GM18507 (cell line): ENCODE measurements around the gene MTMR12.

Experiments
- DNase-seq: peaks from one replicate; pipeline ENCODE4 v3.0.0; 2011; ENCODE audit warnings: low read depth; ENCODE audit not compliant: insufficient read length; ENCODE audit errors: extremely low spot score
- FAIRE-seq: peaks from 2 replicates; lab custom pipeline; 2011; peaks lifted over from hg19 to GRCh38; lab: Jason Lieb, UNC

Gene MTMR12

DNA sequence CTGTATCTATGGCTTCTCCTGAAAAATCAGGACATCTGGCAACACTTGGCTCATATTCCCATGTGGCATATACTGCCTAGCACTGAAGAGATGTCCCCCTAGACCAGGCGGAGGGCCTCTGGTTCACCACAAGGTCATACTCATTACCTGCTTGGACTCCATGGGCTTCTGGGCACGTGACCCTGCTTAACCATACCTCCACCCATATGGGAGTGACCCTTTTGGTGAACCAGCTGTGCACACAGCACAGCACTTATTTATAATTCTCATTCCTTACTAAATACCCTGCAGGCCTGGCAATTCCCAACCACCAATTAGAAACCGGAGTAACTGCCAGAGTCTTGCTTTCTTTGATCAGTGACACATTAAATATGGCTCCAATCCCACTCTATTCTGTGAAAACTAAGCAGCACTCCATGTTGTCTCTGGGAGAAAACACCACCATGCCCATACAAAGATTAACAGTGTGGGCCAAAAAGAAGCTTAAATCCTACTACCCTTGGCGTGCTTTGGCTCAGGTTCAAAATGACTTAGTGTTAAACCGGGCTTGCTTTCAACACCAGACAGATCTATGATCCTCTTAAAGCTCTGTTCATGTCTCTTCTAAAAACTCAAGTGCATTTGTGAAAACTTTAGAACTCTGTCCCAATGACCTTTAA, 57.7 kb downstream of the MTMR12 start:
- FAIRE-seq: no peak
- DNase-seq: no peak

DNA sequence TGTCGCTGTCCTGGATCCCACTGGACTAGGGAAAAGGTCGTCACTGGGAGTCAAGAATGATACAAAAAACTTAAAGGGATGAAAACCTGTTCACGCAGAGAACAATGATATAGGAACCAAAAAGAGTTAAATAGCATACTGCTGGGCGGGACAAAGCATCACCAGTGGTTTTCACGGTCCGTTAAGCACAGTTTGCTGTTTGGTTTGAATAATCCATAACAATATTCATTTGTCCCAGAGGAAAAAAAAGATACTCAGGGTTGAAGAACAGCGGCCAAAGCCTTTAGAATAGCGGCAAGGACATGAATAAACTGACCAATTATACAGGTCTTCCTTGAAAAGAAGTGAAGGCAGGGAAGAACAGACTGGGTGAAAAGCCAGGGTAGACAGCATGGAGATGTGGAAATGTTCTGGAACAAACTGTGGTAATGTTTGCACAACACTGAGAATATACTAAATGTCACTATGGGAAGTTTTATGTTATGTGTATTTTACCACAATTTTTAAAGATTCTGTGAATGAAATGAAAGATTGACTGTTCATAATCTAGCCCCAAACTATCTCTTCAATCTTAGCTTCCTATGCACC, 60.8 kb downstream of the MTMR12 start:
- DNase-seq: no peak
- FAIRE-seq: no peak

DNA sequence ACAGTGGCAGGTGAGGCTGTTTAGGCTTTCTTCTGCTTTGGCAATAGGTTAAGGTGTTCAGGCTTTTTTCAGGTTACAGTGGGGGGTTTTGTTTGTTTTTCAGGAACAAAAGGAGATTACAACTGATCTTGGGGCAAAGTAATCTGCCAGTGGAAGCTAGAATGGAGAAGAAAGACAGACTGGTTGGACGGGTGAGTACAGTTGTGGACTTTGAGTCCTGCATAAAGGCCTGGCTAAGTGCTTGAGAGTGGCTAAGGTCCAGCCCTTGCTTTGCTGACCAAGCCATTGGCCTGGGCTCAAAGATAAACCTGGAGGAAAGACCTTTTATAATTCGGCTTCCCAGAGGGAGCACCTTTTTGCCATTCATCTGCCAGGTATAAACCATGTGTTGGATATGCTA, 63.1 kb downstream of the MTMR12 start:
- DNase-seq: no peak
- no peak for FAIRE-seq

DNA sequence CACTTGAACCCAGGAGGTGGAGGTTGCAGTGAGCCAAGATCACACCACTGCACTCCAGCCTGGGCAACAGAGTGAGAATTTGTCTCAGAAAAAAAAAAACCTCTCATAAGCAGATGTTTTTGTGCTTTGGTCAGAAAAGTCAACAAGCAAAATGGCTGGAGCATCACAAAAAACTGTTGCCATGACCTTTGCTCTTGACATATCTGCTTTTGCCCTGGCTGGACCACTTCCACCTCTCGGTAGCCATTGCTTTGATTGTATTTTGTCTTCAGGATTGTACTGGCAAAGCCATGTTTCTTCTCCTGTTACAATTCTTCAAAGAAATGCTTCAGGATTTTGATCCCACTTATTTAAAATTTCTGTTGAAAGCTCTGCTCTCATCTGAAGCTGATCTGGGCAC, 67.0 kb downstream of the MTMR12 start:
- DNase-seq: no peak
- no peak for FAIRE-seq

DNA sequence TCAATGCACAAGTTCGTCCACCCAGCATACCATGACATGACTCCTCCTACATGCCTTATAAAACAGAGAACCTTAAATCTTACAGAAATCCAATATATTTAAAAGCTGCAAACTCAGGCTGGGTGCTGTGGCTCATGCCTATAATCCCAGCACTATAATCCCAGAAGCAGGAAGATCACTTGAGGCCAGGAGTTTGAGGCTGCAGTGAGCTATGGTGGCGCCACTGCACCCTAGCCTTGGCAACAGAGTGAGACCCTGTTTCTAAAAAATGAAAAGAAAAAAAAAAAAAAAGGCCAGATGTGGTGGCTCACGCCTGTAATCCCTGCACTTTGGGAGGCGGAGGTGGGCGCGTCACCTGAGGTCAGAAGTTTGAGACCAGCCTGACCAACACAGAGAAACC, 68.7 kb downstream of the MTMR12 start:
- DNase-seq: no peak
- FAIRE-seq: no peak

DNA sequence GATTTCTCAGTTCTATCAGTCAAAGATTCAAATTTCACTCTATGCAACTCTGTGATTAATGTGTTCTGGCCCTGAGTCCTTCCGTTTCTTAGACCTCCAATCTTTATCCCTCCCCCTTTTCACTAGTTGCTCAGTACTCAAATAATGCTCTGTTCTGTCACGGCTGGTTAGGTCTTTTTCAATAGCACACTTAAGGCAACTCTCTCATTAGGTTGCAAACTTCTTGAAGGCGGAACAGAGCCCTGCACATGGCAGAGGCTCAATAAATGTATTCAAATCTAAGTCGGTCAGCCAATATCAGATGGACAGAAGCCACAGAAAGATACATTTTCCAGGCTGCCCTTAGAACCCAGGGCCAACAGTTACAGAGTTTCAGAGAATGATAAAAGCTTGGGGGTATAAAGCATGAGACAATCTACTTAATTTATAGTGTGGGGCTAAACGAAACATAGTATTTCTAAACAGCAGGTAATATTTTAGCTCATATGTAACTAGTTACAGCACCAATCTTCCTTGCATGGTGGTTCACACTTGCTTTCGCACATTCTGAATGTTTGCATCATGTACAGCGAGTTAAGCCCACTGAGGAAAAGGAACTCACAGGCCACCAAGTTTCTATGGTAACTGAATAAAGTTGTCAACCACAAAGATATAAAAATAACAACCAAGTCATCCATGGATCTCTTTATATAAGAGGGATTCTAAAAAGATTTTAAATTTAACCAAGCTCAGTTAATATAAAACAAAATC, 71.5 kb downstream of the MTMR12 start:
- DNase-seq: no peak

DNA sequence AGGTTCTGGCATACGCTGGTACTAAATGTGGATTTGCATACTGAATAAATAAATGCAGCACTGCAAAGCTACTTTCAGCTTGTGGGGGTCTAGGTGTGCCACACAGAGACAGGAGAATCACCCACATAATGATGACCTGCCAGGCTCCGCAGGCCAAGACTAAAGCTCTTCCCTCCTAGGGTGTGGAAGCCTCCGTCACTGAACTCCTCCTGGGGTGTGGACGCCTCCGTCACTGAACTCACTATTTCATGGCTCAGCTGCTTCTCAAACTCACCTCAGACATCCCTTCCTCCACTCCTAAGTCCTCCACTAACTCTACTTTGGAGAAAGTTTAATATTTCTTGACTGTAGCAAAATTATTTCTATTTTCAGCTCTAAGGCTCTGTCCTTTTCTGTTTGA, 73.4 kb downstream of the MTMR12 start:
- FAIRE-seq: no peak
- DNase-seq: no peak

More for the DNA sequence above, 71.5 kb downstream of the MTMR12 start:
- peak; percentile 47 for FAIRE-seq

DNA sequence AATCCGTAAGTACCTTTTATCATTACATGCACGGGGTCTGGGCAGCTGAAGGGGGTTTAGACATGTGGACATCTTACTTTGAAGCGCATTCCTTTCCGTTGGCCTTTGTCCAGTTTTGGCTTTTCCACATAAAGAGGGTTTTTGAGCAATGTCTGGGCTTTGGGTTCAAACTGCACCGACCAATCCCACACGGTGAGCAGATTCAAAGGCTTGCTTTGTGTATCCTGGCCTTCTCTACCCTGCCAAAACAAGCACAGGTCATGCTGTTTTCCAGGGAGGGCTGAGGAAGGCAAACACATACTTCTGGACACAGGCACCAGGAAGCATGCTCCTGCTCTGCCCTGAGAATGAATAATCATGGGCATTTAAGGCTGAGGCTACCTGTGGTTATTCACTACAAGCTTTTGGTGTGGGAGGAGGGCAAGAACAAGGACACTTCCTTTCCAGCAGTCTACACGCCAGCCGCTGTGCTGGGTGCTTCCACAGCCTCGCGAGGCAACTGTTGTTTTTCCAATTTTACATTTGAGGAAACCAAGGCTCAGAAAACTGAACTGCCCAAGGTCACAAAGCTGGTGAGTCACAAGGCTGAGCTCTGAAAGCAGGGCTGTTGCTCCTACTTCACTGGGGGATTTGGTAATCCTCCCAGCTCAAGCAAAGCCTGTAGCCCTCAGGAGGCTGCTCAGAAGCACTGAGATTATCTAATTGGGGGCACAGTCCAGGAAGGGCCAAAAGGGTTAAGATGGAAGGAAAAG, 78.9 kb downstream of the MTMR12 start:
- FAIRE-seq: no peak
- DNase-seq: no peak

DNA sequence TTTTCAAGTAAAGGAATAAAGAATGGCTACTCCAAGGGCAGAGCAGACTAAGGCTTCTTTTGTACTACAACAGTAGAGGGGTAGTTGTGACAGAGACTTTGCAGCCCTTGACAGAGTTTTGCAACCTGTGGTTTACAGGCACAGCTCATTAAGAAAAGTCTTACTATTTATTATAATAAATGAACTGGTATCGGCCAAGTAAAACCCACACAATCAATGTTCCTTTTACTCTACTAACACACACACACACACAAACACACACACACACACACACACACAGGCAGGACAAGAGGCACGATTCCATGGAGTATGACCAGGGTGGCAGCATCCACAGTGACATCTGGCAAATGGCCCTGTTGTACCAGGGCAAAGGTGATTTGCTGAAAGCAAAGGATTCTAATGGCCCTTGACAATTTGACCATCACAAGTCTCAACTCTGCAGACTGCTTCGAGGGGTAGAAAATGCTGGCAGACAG, 79.5 kb downstream of the MTMR12 start:
- no peak for DNase-seq
- no peak for FAIRE-seq

DNA sequence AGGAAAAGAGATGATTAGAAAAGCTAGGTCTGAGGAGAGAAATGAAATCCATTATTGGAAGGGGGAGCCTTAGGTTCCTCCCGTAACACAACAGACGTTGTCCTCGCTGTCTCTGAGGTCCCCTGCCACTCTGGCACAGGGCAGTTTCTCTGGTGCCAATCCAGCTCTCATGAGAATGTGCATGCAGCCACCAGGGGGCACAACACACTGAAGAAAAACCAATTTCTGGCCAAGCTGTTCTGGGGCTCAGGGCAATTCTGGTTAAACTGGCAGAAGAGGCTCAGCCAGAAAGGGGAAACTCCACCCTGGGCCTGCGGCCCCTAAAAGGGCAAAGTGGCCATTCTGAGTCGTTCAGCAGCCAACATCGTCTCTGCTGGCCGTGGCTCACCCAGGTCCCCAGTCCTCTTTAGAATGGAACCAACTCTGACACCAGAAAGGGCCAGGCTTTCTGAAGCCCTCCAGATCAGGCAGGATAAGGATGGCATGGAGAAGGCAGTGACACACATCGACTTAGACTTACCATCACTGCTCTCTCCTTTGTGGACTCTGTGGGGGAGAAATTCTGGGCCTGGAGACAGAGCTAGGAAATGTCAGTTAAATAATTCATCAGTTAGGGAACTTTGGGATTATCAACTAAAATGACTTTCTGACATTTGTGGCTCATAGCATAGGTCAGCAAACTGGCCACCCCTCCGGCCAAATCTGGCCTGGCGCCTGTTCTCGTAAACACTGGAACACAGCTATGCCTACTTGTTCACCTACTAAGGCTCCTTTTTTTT, 80.1 kb downstream of the MTMR12 start:
- peak; percentile 54 for DNase-seq
- FAIRE-seq: peak; percentile 73

DNA sequence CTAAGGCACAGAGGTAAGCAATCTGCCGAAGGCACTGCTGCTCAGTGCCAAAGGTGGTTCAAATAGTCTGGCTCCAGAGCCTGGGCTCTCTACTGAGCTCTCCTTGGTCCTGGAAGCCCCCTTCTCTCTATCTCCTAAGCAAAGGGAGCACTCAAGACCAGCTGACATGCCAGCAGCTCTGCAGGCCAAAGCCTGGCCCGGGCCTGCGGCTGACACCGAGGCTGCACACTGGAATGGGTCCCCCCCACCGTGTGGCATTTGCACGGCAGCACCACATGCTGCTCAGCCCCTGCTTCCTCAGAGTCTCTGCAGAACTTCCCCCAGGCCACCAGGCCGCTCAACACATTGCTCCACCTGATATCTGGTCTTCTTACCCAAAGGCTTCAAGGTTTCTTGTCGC, 80.8 kb downstream of the MTMR12 start:
- no peak for FAIRE-seq
- no peak for DNase-seq

DNA sequence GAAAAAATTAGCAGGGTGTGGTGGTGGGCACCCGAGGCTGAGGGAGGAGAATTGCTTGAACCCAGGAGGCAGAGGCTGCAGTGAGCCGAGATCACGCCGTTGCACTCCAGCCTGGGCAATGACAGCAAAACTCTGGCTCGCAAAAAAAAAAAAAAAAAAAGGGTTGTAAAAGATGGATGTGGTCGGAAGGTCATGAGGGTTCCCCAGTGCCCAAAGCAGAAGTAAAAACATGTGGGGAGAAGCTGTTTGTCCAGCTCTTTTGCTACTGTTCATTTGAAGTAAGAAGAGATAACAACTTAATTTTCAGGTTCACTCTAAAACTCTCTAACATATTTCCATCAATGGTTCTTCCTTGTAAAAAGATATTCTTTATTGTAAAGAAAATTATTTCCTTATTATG, 81.5 kb downstream of the MTMR12 start:
- DNase-seq (no peak), FAIRE-seq (no peak)

DNA sequence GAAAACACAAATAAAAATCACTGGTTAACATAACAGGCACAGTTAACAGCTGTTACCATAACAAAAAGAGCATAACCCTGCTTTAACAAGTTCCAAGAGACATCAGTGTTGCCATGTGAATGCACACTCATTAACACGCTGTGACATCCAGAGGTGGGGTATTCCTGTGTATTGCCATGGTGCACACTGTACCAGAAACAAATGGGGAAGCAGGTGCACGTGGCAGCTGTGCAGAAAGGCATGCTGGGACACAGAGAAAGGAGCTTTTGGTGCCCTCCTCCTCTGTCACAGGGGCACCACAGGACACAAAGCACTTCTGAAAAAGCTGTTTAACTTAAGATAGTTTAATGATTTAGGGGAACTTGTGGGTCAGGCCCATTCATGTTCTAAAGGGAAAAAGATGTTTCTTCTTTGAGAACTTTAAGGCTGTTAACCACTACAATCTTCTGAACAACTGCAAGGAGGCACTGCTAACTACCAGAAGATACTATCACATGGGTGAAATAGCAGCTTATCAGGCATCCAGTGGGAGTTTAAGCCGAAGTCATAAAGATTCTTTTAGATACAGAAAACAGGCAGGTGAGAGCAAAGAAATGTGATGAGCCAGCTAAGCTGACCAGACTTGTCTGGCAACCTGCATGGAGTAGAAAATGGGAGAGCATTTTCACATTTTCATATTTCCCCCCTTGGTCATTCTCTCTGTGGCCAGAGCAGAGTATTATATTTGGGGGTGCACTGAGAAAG, 82.2 kb downstream of the MTMR12 start:
- DNase-seq (no peak), FAIRE-seq (no peak)

DNA sequence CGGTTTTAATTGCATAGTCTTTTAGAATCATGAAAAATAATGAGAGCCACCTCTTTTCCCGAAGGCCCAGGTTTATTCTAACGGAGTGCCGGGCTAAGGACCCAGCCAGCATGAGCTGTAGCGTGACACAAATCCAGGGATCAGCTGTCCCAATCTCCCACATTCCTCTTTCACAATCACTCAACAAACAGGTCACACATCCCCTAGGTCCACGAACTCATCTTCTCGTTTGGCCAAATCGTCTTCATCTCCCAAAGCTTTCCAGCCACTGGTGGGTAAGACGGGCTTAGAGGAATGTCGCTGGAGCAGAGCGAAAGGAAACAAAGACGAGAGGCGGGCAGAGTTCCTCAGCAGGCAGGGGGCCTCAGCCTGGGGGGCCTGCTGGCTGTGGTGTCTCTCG, 83.2 kb downstream of the MTMR12 start:
- FAIRE-seq (no peak), DNase-seq (no peak)

DNA sequence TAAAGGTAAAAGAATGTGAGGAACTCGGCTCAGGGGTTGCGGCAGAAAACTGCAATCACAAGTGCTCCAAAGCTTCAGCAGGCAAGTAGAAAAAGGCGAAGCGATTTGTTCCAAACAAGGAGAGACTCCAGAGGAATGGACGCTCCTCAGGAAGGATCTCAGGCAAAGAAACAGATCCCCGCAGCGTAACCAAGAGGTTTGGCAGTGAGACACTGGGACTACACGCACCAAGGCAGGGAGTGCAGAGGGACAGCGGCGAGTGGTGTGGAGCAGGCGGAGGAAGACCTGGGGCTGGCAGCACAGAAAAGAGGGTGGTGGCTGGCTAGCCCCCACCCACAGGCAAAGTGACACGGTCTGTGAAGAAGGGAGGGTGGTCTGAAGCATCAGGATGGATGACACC, 83.9 kb downstream of the MTMR12 start:
- FAIRE-seq: no peak

DNA sequence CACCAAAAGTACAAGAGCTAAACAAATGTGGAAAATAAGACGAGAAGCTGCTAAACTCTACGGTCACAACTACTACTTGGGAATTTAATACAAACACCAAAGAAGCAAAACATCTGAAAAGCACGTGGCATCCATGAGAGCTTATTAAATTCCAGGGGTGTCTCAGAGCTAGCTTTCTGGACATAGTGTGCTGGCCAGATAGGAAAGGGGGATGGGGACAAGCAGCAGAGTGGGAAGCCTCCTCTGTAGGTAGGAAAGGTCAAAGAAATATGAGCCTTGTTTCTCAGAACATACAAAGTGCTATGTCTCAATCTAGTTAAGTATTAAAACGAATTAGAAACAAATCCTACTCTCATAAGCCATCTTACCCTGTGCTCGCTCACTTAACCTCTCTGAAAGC, 87.3 kb downstream of the MTMR12 start:
- no peak for DNase-seq
- FAIRE-seq: no peak

More for the DNA sequence above, 83.9 kb downstream of the MTMR12 start:
- no peak for DNase-seq

DNA sequence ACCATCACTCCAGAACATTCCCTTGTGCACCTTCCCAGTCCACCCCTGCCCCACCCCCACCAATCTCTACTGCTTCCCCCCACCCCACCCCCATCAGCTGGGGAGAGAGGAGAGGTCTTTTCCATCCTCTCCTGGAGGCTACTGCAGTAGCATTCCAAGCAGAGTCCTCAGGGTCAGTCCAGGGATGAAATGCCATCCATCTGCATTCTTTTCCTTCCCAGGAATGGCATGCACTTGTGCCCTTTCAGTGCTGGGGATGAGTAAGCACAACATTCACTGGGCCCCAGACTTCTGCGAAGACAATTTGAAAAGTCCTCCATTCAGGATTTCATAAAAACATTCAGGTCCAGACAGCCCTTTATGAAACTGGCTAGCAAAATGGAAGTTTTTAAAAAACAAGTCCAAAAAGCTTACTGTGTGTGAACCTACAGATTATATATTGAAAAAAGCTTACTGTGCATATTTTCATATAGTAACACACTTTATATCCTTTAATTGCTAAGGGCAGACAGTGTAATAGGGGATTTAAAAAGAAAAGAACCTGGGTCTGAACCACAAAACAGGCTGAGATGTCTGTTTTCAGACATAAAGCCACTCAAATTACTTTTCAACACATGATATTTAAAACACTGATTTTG, 88.6 kb downstream of the MTMR12 start:
- DNase-seq: no peak
- FAIRE-seq: no peak

DNA sequence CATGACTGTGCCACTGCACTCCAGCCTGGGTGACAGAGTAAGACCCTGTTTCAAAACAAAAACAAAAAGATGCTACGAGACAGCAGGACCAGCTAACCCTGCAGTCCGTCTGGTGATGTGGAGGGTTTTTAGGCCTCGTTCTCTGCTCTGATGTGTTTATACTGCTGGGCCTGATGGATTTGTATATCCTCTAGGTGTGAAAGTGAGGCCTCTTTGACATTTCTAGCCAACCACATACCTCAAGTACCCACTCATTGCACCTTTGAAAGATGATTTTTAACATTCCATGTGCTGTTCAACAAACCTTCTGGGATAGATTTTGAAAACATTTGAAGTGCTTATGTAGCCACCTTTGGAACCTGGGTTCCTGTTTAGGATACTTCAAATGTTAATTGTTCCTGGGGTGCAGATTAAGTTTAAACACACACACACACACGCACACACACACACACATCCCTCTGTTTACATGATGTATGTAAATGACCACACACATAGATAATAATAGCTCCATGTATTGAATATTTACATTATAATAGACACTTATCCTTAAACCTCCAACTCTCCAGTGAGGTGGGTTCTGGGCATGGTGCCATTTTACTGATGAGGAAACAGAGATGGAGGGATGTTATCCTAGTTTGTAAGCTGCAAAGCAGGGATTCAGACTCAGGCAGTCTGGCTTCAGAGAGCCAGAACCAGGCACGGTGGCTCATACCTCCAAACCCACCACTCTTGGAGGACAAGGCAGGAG, 89.8 kb downstream of the MTMR12 start:
- DNase-seq: no peak

More for the DNA sequence above, 89.8 kb downstream of the MTMR12 start:
- no peak for FAIRE-seq
